ENCODE results near the gene FARP1.

GRCh38 chr13:98358937-98359336 lies 216.0 kb downstream of the FARP1 start:
- TF ChIP-seq, protein P1, sequence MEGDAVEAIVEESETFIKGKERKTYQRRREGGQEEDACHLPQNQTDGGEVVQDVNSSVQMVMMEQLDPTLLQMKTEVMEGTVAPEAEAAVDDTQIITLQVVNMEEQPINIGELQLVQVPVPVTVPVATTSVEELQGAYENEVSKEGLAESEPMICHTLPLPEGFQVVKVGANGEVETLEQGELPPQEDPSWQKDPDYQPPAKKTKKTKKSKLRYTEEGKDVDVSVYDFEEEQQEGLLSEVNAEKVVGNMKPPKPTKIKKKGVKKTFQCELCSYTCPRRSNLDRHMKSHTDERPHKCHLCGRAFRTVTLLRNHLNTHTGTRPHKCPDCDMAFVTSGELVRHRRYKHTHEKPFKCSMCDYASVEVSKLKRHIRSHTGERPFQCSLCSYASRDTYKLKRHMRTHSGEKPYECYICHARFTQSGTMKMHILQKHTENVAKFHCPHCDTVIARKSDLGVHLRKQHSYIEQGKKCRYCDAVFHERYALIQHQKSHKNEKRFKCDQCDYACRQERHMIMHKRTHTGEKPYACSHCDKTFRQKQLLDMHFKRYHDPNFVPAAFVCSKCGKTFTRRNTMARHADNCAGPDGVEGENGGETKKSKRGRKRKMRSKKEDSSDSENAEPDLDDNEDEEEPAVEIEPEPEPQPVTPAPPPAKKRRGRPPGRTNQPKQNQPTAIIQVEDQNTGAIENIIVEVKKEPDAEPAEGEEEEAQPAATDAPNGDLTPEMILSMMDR (IDR thresholded peaks at IDR 0.05) = no peak
- TF ChIP-seq POLR2AphosphoS5 (IDR thresholded peaks at IDR 0.05) = no peak

Data from sigmoid colon (tissue), 4 donors.